ENCODE results near the gene LTBP1.

LTBP1 gene

DNA sequence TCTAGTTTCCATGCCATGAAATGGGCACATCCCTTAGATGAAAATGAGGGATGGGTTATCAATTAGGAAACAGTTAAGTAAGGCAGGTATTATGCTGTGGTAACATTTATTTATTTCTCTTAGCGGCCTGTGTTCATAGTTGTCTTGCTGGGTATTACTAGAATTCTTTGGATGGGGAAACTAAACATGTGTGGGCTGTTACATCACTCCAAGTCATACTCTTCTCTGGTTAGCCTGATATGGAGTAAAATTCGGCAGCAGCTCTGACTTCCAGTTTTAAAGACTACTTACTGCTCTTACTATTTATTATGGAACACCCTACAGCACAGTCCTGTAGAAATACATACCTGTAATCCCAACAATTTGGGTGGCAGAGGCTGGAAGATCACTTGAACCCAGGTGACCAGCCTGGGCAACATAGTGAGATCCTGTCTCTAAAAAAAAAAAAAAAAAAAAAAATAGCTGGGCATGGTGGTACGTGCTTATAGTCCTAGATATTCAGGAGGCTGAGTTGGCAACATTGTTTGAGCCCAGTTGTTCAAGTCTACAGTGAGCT lies 496.6 kb downstream of the LTBP1 start:
- no peak for FAIRE-seq

DNA sequence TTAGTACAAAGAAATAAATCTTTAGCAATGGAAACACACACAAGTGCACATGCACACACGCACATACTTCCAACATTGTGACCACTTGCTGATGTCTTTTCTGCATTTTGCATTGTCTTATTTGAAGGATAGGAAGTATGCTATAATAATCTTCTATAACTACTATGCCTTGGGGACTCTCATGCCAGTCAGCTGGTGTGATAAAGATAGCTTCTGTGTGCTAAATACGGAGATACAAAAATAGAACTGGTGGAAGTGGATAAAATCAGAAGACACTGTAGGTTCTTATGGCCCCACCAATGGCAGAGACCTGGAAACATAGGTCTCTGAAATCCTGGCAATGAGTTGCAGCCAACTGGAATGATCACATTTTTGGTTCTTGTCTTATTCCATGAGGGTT lies 498.2 kb downstream of the LTBP1 start:
- FAIRE-seq = no peak

DNA sequence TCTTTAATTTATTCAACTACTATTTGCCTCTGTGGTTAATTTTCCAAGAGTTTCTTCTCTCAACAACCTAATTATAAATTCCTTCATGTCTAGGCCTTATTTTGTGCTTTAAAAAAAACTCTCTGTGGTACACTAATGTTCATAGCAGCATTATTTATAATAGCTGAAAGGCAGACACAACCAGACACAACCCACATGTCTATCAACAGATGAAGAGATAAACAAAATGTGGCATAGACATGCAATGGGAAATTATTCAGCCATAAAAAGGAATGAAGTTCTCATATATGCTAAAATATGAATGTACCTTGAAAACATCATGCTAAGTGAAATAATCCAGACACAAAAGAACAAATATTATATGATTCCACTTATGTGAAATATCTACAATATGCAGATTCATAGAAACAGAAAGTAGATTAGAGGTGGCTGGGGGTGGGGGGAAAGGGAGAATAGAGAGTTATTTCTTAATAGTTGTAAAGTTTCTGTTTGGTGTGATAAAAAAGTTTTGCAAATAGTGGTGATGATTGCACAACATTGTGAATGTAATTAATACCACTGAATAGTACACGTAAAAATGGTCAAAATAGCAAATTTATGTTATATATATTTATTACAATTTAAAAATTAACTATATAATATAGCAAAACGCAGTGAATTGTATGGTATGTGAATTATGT lies 501.6 kb downstream of the LTBP1 start:
- FAIRE-seq = no peak

Data from G401.6 (cell line).